HS-27A (cell line): Measurements from ENCODE around the gene STOML1.

ENCODE experiments used
- DNase-seq: peaks from one replicate; pipeline ENCODE4 v3.0.0-alpha.2; 2012; ENCODE audit warnings: low read depth, missing footprints

The STOML1 gene

GRCh38 chr15:73991726-73992593 is at the start of gene STOML1:
TSS of gene STOML1 (minus strand) at chr15:73992295. CDS start at chr15:73992223, 72 bp downstream.
- DNase-seq = peak; percentile 74

GRCh38 chr15:74041311-74041756 is 49.2 kb upstream of the STOML1 start:
- no peak for DNase-seq

GRCh38 chr15:74040109-74040850 is 48.2 kb upstream of the STOML1 start:
- peak; percentile 92 for DNase-seq

GRCh38 chr15:74039656-74040010 is 47.5 kb upstream of the STOML1 start:
- DNase-seq = no peak

- DNase-seq = no peak
Observed at GRCh38 chr15:74038707-74039655, 46.9 kb upstream of the STOML1 start.

- no peak for DNase-seq
Observed at GRCh38 chr15:74037171-74038117, 45.3 kb upstream of the STOML1 start.

GRCh38 chr15:74036271-74037170 is 44.4 kb upstream of the STOML1 start:
- no peak for DNase-seq

GRCh38 chr15:74035121-74036017 is 43.3 kb upstream of the STOML1 start:
- no peak for DNase-seq

- DNase-seq = no peak
Observed at GRCh38 chr15:74034206-74034755, 42.2 kb upstream of the STOML1 start.

- no peak for DNase-seq
Observed at GRCh38 chr15:74032606-74033561, 40.8 kb upstream of the STOML1 start.

- no peak for DNase-seq
Observed at GRCh38 chr15:74032046-74032445, 40.0 kb upstream of the STOML1 start.

GRCh38 chr15:74028646-74029045 is 36.6 kb upstream of the STOML1 start:
- DNase-seq = no peak

GRCh38 chr15:74027688-74028087 is 35.6 kb upstream of the STOML1 start:
- no peak for DNase-seq

GRCh38 chr15:74025436-74025835 is 33.3 kb upstream of the STOML1 start:
- no peak for DNase-seq

- no peak for DNase-seq
Observed at GRCh38 chr15:74024687-74025086, 32.6 kb upstream of the STOML1 start.

- DNase-seq = no peak
Observed at GRCh38 chr15:74022706-74023470, 30.8 kb upstream of the STOML1 start.
